HEK293 (cell line): ENCODE data around the gene FALEC.
A peak's percentile ranks its signal among the peaks of the same experiment; 100 is the strongest.

Experiments used
- CTCF ChIA-PET: fragments of 350-600 bp; formaldehyde crosslinking; extraction: SDS; loops from one replicate; lab custom pipeline; 2021; ENCODE audit warnings: antibody characterized with exemption; lab: Yijun Ruan, JAX
- POLR2A ChIA-PET: fragments of 300-600 bp; formaldehyde crosslinking; extraction: SDS; loops from one replicate; lab custom pipeline; 2020; ENCODE audit warnings: antibody characterized with exemption, inconsistent platforms; lab: Yijun Ruan, JAX
- H3K27ac ChIP-seq: fragments of 200-500 bp; sonication (Bioruptor generic); 2 replicates; pipeline ENCODE4 v1.5.1; 2014; ENCODE audit warnings: low read depth, low read length, control low read depth, inconsistent platforms; ENCODE audit errors: extremely low read depth
- H3K36me3 ChIP-seq, 2 experiments: fragments of 200-500 bp in 1 of 2; sonication (Bioruptor generic) in 1 of 2; 1 replicate in 1 of 2; 2 replicates in 1 of 2; pipeline ENCODE4 v1.5.1; 2014 to 2017; ENCODE audit warnings: inconsistent platforms in 2 of 2, low read length in 2 of 2; ENCODE audit not compliant: control insufficient read depth in 2 of 2, insufficient read depth in 1 of 2
- H3K4me1 ChIP-seq: fragments of 200-500 bp; sonication (Bioruptor generic); 2 replicates; pipeline ENCODE4 v1.5.1; 2014; ENCODE audit warnings: mild to moderate bottlenecking, low read length, inconsistent platforms; ENCODE audit not compliant: control insufficient read depth, insufficient read depth
- H3K4me3 ChIP-seq: 2 replicates; pipeline ENCODE4 v1.5.1; 2011; ENCODE audit warnings: low read depth, mild to moderate bottlenecking, control low read depth, low read length, moderate library complexity
- H3K9me3 ChIP-seq: fragments of 200-500 bp; sonication (Bioruptor generic); 2 replicates; pipeline ENCODE4 v1.5.1; 2014; ENCODE audit warnings: low read depth, low read length, inconsistent platforms; ENCODE audit not compliant: control insufficient read depth, insufficient read depth
- BCL11B ChIP-seq: fragments of 450-650 bp; formaldehyde crosslinking; IDR thresholded peaks from 2 replicates; pipeline ENCODE4 v1.5.1; 2016; ENCODE audit warnings: low read depth, missing biosample characterization, missing genetic modification characterization
- FEZF1 ChIP-seq: fragments of 450-650 bp; formaldehyde crosslinking; IDR thresholded peaks from 2 replicates; pipeline ENCODE4 v1.5.1; 2016; ENCODE audit warnings: missing biosample characterization, missing genetic modification characterization
- GLIS1 ChIP-seq: fragments of 450-650 bp; formaldehyde crosslinking; IDR thresholded peaks from 2 replicates; pipeline ENCODE4 v1.5.1; 2016; ENCODE audit warnings: missing biosample characterization, missing genetic modification characterization
- HOXD13 ChIP-seq: sonication (generic); formaldehyde crosslinking; IDR thresholded peaks from 2 replicates; pipeline ENCODE4 v1.8.0; 2022; ENCODE audit warnings: missing genetic modification reagents, borderline replicate concordance
- KLF1 ChIP-seq: fragments of 450-650 bp; formaldehyde crosslinking; IDR thresholded peaks from 2 replicates; pipeline ENCODE4 v1.5.1; 2016; ENCODE audit warnings: missing biosample characterization, missing genetic modification characterization
- KLF8 ChIP-seq: fragments of 450-650 bp; formaldehyde crosslinking; IDR thresholded peaks from 2 replicates; pipeline ENCODE4 v1.5.1; 2016; ENCODE audit warnings: missing biosample characterization, missing genetic modification characterization
- MZF1 ChIP-seq: fragments of 450-650 bp; formaldehyde crosslinking; IDR thresholded peaks from 2 replicates; pipeline ENCODE4 v1.5.1; 2017; ENCODE audit warnings: missing biosample characterization, missing genetic modification characterization, borderline replicate concordance
- OVOL3 ChIP-seq: fragments of 450-650 bp; formaldehyde crosslinking; IDR thresholded peaks from 2 replicates; pipeline ENCODE4 v1.5.1; 2016; ENCODE audit warnings: missing biosample characterization, missing genetic modification characterization
- ZBTB17 ChIP-seq: fragments of 450-650 bp; formaldehyde crosslinking; IDR thresholded peaks from 2 replicates; pipeline ENCODE4 v1.5.1; 2016; ENCODE audit warnings: missing biosample characterization, missing genetic modification characterization
- ZBTB7A ChIP-seq: fragments of 450-650 bp; formaldehyde crosslinking; IDR thresholded peaks from 2 replicates; pipeline ENCODE4 v1.5.1; 2016; ENCODE audit warnings: low read depth, missing biosample characterization, missing genetic modification characterization
- ZFHX2 ChIP-seq: fragments of 450-650 bp; formaldehyde crosslinking; conservative IDR thresholded peaks from 2 replicates; pipeline ENCODE4 v1.5.1; 2016; ENCODE audit warnings: missing biosample characterization, missing genetic modification characterization
- ZFP41 ChIP-seq: fragments of 450-650 bp; formaldehyde crosslinking; IDR thresholded peaks from 2 replicates; pipeline ENCODE4 v1.5.1; 2016; ENCODE audit warnings: missing biosample characterization, missing genetic modification characterization, borderline replicate concordance
- ZNF140 ChIP-seq: fragments of 450-650 bp; formaldehyde crosslinking; IDR thresholded peaks from 2 replicates; pipeline ENCODE4 v1.5.1; 2016; ENCODE audit warnings: missing biosample characterization, missing genetic modification characterization
- ZNF169 ChIP-seq: fragments of 450-650 bp; formaldehyde crosslinking; IDR thresholded peaks from 2 replicates; pipeline ENCODE4 v1.5.1; 2016; ENCODE audit warnings: missing biosample characterization, missing genetic modification characterization
- ZNF221 ChIP-seq: fragments of 450-650 bp; formaldehyde crosslinking; IDR thresholded peaks from 2 replicates; pipeline ENCODE4 v1.5.1; 2017; ENCODE audit warnings: missing biosample characterization, missing genetic modification characterization, borderline replicate concordance
- ZNF223 ChIP-seq: fragments of 450-650 bp; formaldehyde crosslinking; IDR thresholded peaks from 2 replicates; pipeline ENCODE4 v1.5.1; 2016; ENCODE audit warnings: missing biosample characterization, missing genetic modification characterization
- ZNF302 ChIP-seq: fragments of 450-650 bp; formaldehyde crosslinking; IDR thresholded peaks from 2 replicates; pipeline ENCODE4 v1.5.1; 2016; ENCODE audit warnings: missing biosample characterization, missing genetic modification characterization, low read depth
- ZNF354C ChIP-seq: fragments of 450-650 bp; formaldehyde crosslinking; IDR thresholded peaks from 2 replicates; pipeline ENCODE4 v1.5.1; 2016; ENCODE audit warnings: missing biosample characterization, missing genetic modification characterization, low read depth, borderline replicate concordance
- ZNF600 ChIP-seq: fragments of 450-650 bp; formaldehyde crosslinking; IDR thresholded peaks from 2 replicates; pipeline ENCODE4 v1.5.1; 2016; ENCODE audit warnings: missing biosample characterization, missing genetic modification characterization
- ZNF610 ChIP-seq: fragments of 450-650 bp; formaldehyde crosslinking; IDR thresholded peaks from 2 replicates; pipeline ENCODE4 v1.5.1; 2016; ENCODE audit warnings: missing biosample characterization, missing genetic modification characterization, borderline replicate concordance
- ZNF658 ChIP-seq: fragments of 450-650 bp; formaldehyde crosslinking; IDR thresholded peaks from 2 replicates; pipeline ENCODE4; 2016; ENCODE audit warnings: missing biosample characterization, missing genetic modification characterization
- ZNF701 ChIP-seq: fragments of 450-650 bp; formaldehyde crosslinking; IDR thresholded peaks from 2 replicates; pipeline ENCODE4 v1.5.1; 2016; ENCODE audit warnings: missing biosample characterization, missing genetic modification characterization
- ZNF707 ChIP-seq: fragments of 450-650 bp; formaldehyde crosslinking; IDR thresholded peaks from 2 replicates; pipeline ENCODE4 v1.5.1; 2016; ENCODE audit warnings: missing biosample characterization, missing genetic modification characterization
- ZNF777 ChIP-seq: fragments of 450-650 bp; formaldehyde crosslinking; IDR thresholded peaks from 2 replicates; pipeline ENCODE4 v1.5.1; 2017; ENCODE audit warnings: missing biosample characterization, missing genetic modification characterization, borderline replicate concordance
- ZNF785 ChIP-seq: fragments of 450-650 bp; formaldehyde crosslinking; IDR thresholded peaks from 2 replicates; pipeline ENCODE4 v1.5.1; 2016; ENCODE audit warnings: missing biosample characterization, missing genetic modification characterization
- ZNF791 ChIP-seq: fragments of 450-650 bp; formaldehyde crosslinking; IDR thresholded peaks from 2 replicates; pipeline ENCODE4 v1.5.1; 2016; ENCODE audit warnings: missing biosample characterization, missing genetic modification characterization
- TF ChIP-seq, protein P1 (sequence below): fragments of 450-650 bp; formaldehyde crosslinking; IDR thresholded peaks from 2 replicates; pipeline ENCODE4 v1.5.1; 2016; ENCODE audit warnings: missing biosample characterization, missing genetic modification characterization
- TF ChIP-seq, protein P2 (sequence below): fragments of 450-650 bp; formaldehyde crosslinking; IDR thresholded peaks from 2 replicates; pipeline ENCODE4 v1.5.1; 2016; ENCODE audit warnings: missing biosample characterization, missing genetic modification characterization, borderline replicate concordance
- TF ChIP-seq, protein P3 (sequence below): fragments of 450-650 bp; formaldehyde crosslinking; IDR thresholded peaks from 2 replicates; pipeline ENCODE4 v1.5.1; 2016; ENCODE audit warnings: missing biosample characterization, missing genetic modification characterization
- TF ChIP-seq, protein P4 (sequence below): fragments of 450-650 bp; formaldehyde crosslinking; IDR thresholded peaks from 2 replicates; pipeline ENCODE4 v1.5.1; 2016; ENCODE audit warnings: missing biosample characterization, missing genetic modification characterization
- TF ChIP-seq, protein P5 (sequence below): fragments of 450-650 bp; formaldehyde crosslinking; IDR thresholded peaks from 2 replicates; pipeline ENCODE4 v1.5.1; 2016; ENCODE audit warnings: missing biosample characterization, missing genetic modification characterization

FALEC gene

DNA sequence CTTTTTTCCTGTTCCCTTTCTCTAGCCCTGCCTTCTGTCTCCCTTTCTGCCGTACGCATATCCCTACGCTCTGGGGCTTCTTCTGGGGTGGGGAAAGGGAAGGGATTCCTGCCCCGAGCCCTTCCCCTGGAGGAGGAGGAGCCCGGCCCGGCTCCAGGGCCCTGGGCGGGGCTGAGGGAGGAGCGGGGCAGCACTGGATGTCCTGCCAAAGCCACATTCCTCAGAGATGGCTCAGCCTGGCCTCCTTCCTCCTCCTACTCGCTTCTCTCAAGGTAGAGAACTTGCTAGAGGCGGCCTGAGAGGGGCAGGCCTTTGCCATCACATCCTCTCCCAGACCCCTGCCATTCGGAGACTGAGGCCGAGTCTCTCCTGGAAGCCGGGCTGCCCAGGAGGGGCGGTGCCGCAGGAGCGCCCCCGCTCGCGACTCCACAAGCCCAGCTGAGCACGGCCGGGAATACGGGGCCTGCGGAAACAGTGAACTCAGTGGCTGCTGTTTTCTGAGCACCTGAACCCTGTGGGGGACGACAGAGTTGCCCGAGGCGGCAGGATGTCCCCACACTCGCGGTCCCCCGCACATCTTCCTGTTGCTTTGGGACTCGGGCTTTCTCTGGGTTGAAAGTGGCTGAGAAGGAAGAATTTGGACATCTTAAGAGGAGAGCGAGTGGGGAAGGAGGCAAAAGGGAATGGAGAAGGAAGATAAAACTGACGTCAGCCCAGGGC is 45.9 kb downstream of the FALEC start:
- peak overlapping the region; percentile 96 for H3K27ac ChIP-seq
- H3K4me1 ChIP-seq = peaks cover 21% of the 10 kb centered on the region
- H3K36me3 ChIP-seq = no peaks in the 10 kb centered on the region
- no peaks in the 10 kb centered on the region for H3K9me3 ChIP-seq
- ChIA-PET POLR2A (interaction anchor here (0.7 to 8.8 kb wide), 13 partner anchors 12 to 266 kb away, joined by 3 to 272 read pairs (median 5); partner anchors contain the start of genes ADAMTSL4, ENSA, GOLPH3L and MCL1), CTCF (interaction anchor here (0.6 to 5.1 kb wide), 56 partner anchors 13 to 1918 kb away, joined by 3 to 135 read pairs (median 4); partner anchors contain the start of genes ADAMTSL4, CTSK, ENSA and FALEC)
- peak overlapping the region; percentile 56 for H3K4me3 ChIP-seq
- TF ChIP-seq ZNF600 (tag by site-specific recombination) (peak; percentile 89), FEZF1 (tag by site-specific recombination) (no peak), ZNF221 (tag by site-specific recombination) (no peak), ZNF777 (tag by site-specific recombination) (no peak), ZBTB17 (tag by site-specific recombination) (peak; percentile 92), ZNF791 (tag by site-specific recombination) (no peak), HOXD13 (CRISPR knock-in tag) (no peak), MZF1 (tag by site-specific recombination) (peak; percentile 85), ZNF701 (tag by site-specific recombination) (no peak), ZNF354C (no peak), ZNF610 (tag by site-specific recombination) (no peak), ZBTB7A (tag by site-specific recombination) (no peak; the same call in 1 of the 2 replicates), ZNF223 (tag by site-specific recombination) (no peak), GLIS1 (tag by site-specific recombination) (no peak), ZNF302 (tag by site-specific recombination) (no peak), ZNF169 (tag by site-specific recombination) (no peak), OVOL3 (no peak), BCL11B (tag by site-specific recombination) (no peak), ZFHX2 (tag by site-specific recombination) (peak; percentile 45; the same call in 1 of the 2 replicates), ZNF707 (tag by site-specific recombination) (no peak), ZNF785 (tag by site-specific recombination) (no peak), KLF8 (tag by site-specific recombination) (peak; percentile 97), KLF1 (tag by site-specific recombination) (peak; percentile 60), ZNF658 (tag by site-specific recombination) (no peak), ZNF140 (no peak), ZFP41 (no peak)
- TF ChIP-seq, protein P1, sequence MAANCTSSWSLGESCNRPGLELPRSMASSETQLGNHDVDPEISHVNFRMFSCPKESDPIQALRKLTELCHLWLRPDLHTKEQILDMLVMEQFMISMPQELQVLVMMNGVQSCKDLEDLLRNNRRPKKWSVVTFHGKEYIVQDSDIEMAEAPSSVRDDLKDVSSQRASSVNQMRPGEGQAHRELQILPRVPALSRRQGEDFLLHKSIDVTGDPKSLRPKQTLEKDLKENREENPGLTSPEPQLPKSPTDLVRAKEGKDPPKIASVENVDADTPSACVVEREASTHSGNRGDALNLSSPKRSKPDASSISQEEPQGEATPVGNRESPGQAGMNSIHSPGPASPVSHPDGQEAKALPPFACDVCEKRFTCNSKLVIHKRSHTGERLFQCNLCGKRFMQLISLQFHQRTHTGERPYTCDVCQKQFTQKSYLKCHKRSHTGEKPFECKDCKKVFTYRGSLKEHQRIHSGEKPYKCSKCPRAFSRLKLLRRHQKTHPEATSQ (tag by site-specific recombination) = no peak
- TF ChIP-seq, protein P2, sequence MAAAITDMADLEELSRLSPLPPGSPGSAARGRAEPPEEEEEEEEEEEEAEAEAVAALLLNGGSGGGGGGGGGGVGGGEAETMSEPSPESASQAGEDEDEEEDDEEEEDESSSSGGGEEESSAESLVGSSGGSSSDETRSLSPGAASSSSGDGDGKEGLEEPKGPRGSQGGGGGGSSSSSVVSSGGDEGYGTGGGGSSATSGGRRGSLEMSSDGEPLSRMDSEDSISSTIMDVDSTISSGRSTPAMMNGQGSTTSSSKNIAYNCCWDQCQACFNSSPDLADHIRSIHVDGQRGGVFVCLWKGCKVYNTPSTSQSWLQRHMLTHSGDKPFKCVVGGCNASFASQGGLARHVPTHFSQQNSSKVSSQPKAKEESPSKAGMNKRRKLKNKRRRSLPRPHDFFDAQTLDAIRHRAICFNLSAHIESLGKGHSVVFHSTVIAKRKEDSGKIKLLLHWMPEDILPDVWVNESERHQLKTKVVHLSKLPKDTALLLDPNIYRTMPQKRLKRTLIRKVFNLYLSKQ (tag by site-specific recombination) = no peak
- TF ChIP-seq, protein P3, sequence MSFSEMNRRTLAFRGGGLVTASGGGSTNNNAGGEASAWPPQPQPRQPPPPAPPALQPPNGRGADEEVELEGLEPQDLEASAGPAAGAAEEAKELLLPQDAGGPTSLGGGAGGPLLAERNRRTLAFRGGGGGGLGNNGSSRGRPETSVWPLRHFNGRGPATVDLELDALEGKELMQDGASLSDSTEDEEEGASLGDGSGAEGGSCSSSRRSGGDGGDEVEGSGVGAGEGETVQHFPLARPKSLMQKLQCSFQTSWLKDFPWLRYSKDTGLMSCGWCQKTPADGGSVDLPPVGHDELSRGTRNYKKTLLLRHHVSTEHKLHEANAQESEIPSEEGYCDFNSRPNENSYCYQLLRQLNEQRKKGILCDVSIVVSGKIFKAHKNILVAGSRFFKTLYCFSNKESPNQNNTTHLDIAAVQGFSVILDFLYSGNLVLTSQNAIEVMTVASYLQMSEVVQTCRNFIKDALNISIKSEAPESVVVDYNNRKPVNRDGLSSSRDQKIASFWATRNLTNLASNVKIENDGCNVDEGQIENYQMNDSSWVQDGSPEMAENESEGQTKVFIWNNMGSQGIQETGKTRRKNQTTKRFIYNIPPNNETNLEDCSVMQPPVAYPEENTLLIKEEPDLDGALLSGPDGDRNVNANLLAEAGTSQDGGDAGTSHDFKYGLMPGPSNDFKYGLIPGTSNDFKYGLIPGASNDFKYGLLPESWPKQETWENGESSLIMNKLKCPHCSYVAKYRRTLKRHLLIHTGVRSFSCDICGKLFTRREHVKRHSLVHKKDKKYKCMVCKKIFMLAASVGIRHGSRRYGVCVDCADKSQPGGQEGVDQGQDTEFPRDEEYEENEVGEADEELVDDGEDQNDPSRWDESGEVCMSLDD (tag by site-specific recombination) = no peak
- TF ChIP-seq, protein P4, sequence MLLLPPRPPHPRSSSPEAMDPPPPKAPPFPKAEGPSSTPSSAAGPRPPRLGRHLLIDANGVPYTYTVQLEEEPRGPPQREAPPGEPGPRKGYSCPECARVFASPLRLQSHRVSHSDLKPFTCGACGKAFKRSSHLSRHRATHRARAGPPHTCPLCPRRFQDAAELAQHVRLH (tag by site-specific recombination) = no peak
- TF ChIP-seq, protein P5, sequence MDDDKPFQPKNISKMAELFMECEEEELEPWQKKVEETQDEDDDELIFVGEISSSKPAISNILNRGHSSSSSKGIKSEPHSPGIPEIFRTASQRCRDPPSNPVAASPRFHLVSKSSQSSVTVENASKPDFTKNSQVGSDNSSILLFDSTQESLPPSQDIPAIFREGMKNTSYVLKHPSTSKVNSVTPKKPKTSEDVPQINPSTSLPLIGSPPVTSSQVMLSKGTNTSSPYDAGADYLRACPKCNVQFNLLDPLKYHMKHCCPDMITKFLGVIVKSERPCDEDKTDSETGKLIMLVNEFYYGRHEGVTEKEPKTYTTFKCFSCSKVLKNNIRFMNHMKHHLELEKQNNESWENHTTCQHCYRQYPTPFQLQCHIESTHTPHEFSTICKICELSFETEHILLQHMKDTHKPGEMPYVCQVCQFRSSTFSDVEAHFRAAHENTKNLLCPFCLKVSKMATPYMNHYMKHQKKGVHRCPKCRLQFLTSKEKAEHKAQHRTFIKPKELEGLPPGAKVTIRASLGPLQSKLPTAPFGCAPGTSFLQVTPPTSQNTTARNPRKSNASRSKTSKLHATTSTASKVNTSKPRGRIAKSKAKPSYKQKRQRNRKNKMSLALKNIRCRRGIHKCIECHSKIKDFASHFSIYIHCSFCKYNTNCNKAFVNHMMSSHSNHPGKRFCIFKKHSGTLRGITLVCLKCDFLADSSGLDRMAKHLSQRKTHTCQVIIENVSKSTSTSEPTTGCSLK (tag by site-specific recombination) = no peak
